Hepatic stellate cell (primary cell): ENCODE data around the gene C20orf144.

Experiments
- DNase-seq: peaks from one replicate; pipeline ENCODE4 v3.0.0; 2011; ENCODE audit warnings: low spot score

The C20orf144 gene

DNA sequence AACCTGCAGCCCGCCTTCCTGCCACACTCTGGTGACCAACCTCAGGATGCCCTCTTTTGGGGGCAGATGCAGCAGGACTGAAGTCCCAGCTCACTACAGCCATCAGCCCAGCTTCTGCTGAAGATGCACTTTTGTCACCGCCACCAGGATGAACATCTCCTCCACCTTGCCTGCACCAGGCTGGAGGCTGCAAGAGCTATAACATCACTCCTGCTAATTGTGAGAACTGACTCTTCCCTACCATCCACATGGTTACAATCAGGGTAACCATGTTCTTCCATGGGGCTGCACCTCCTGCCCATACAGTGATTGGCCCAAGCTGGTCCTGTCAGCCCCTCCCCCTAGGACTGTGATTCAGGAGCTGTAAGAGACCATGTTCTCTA is 2.6 kb downstream of the C20orf144 start:
- no peak for DNase-seq

DNA sequence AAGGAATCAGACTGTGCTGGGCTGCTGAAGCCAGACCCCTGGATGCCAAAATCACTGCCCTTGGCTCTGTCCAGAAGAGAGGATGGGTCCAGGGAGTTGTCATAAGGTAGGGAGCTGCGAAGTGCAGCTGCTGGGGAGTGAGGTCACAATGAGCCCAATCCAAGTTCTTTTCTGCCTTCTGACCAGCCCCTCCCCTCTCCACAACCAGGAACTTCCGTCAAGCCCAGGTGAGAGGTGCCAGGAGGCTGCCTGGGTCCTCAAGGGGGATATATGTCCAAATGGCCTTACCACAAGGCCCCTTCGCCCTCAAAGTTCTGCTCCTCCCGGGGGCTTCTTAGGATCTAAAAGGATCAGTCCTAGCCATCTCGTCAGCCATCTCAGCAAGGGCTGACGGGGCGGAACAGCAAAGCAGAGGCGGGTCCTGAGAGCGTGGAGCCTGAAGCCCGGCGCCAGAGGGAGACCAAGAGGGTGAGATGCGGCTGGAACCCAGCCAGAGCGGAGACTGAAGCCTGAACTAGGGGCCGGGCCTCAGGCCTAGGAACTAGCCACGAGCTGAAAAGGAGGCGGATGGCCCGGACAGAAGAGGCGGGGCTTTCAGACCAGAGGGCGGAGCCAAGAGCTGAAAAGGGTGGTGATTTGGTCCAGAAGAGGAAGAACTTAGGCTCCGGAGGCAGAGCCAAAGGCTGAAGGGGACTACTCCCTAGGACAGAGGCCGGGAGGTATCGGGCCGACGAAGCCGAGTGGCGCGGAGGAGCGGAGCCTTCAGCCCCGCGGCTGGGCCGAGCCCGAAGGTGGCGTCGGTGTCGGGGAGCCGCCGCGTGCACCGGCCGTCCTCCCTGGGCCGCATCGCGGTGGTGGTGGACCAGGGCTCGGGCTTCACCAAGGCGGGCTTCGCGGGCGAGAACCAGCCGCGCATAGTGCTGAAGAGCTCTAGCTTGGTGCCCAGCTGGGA is 4.4 kb downstream of the C20orf144 start, which contains the start of gene ACTL10:
TSS of gene ACTL10 (plus strand) at position 651 of the 952 bp plus-strand sequence. CDS start 555 bp downstream, outside the sequence.
- DNase-seq: peak; percentile 99

DNA sequence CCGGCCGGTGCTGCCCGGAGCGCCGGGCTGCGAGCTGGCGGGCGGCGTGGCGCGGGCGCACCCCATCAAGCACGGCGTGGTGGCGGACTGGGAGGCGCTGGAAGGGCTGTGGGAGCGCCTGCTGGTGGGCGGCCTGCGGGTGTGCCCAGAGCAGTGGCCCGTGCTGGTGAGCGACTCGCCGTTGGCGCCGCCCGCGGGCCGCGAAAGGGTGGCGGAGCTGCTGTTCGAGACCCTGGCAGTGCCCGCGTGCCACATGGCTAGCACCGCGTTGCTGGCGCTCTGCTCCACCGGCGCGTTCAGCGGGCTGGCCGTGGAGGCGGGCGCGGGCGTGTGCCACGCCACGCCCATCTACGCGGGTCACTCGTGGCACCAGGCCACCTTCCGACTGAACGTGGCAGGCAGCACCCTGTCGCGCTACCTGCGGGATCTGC is 5.1 kb downstream of the C20orf144 start:
- DNase-seq: no peak

DNA sequence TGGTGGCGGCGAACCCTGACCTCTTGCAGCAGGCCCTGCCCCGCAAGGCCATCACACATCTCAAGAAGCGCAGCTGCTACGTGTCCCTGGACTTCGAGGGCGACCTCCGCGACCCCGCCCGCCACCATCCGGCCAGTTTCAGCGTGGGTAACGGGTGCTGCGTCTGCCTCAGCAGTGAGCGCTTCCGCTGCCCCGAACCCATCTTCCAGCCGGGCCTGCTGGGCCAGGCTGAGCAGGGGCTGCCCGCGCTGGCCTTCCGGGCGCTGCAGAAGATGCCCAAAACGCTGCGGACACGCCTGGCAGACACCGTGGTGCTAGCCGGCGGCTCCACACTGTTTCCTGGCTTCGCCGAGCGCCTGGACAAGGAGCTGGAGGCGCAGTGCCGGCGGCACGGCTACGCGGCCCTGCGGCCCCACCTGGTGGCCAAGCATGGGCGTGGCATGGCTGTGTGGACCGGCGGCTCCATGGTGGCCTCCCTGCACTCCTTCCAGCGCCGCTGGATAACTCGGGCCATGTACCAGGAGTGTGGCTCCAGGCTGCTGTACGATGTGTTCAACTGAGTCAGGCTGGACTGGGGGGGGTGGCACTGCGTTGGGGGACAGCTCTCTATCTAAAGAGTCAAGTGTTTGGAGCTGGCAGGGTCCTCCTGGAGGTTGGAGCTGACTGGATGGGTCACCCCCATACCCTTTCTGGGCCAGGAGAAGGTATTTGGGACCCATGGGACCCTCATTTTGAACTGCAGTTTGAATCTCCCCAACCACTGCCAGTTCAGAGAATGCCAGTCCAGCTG is 5.7 kb downstream of the C20orf144 start:
- DNase-seq: peak; percentile 90

DNA sequence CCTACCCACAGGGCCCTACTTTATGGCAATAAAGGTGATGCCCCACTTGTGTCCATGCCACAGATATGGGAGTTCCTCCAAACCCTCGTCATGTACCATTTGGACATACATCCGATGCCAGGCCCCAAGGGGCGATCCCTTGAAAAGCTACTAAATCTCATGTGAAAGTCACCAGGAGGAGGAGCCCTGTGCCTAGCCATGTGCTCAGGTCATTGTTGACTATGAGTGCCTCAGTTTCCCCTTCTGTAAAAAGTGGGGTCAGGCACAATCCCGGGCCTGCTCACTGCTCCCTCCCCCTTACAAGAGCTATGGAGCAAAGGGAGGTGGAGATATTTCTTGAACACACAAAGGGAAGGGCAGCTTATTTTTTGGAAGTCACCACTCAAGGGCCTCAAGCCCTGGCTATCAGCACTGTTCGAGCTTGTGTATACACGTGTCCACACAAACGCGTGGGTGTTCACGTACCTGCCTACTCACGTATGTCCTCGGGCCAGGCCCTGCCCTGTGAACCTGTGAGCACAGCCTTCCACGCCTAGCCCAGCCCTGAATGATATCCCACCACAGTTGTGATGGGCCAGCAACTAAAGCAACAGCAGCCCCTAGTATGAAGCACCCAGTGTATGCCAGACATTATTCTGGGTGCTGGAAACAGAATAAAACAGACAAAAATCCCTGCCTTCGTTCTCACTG is 6.5 kb downstream of the C20orf144 start:
- no peak for DNase-seq

DNA sequence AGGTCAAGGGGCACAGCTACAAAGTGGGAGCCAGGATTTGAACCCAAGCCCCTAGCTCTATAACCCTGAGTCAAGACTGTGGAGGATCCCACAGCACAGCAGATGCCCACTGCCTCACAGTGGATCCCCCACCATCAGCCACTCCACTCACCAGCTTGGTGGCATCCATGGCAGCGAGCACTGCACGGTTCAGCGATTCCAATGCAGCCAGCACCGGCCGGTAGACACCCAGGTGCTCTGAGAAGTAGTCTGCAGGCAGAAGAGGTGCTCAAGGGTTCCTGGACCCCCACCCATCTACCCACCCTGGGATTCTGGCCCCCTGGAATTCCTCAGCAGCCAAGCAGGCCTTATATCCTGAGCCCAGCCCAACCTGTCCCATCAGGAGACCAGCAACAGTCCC is 7.1 kb downstream of the C20orf144 start:
- no peak for DNase-seq

DNA sequence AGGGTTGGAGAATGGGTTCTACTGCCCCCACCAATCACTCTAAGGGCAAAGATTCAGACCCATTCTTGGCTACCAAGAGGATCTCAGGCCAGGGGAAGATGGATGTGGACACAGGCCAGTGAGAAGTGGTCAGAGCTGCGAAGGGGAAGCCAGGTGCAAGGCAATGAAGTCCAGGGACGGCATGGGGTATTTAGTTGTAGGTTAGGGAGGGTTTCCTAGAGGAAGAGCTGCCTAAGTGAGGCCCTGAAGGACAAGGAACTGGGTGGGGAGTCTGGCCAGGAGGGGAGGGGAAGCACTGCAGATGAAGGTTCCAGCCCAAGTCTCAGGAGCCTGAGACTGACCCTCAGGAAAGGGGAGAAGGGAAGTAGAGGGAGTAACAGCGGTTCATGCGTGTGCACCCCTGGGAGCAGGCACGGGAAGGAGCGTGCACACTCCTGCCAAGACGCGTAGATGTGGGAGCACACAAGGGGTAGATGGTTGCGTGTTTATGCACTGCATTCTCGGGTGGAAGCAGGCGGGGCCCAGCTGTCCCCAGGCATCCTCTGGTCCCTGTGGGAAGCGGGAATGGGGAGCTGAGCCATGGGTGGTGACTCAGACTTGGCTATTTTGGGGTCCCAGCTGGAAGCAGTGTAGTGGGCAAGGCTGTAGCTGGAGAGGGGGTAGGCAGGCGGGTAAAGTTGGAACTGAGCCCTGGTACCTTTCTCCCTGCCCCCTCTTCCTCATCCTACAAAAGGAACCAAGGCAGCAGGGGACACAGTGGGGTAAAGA is 7.9 kb downstream of the C20orf144 start:
- no peak for DNase-seq

DNA sequence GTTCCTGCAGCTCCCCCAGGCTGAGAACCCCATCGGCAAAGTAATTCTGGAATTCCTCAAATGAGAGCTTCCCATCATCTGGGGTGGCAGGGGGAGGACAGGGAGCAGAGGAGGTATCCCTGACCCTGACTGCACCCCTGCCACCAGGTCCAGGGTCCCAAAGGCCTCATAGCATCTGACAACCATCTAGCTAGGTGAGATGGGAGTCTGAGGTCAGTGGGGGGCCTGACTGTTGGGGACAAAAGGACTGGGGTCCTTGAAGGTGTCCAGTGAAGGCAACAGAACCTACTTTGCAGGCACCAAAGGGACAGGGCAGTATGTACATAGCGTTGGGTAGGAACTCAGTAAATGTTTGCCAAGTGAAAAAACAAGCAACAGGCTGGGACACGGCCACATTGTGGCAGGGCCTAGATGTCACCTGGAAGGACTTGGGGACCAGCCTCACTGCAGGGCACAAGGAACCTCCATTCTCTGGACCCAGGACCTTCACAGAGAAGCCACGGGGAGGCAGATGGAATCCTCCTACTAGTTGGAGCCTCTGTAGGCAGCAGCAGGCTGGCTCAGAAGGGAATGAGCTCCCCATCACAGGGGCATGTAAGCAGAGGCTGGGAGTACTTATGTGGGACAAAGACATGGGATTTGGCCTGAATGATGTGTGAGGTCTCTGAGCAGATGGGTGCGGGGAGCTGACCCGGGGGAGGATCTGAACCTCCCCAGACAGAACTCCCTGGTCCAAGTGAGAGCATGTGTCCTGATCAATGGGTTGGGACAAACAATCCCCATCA is 8.8 kb downstream of the C20orf144 start:
- DNase-seq: no peak

DNA sequence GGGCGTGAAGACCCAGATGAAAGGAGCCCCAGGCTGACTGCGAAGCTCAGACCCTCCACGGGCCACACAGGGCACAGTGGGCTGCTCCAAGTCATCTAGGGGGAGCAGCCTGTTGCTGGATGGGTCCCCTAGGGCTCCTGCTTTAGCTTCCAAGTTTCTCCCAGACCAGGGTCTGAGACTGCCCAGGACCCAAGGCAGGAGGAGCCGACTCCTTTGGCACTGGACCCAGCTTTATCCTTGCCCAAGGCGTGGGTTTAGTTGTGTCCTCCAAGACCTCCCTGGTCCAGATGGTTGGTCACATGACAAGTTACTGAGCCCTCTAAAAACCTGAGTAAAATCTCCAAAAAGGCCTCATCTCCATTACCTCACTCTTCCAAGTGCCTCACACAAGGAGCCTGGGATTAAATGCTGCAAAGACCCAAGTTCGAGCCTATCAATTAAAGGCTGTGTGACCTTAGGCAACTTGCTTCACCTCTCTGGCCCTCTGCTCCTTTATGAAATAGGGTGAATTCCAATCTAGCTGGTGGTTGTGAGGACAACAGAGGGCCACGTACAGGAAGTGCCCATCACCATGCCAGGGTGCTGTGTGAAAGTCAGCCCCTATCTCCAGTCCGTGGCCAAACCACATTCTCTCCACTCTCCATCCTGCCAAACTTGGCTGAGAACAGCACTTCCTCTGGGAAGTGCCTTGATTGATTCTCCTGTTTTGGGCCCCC is 9.6 kb downstream of the C20orf144 start:
- DNase-seq: no peak

DNA sequence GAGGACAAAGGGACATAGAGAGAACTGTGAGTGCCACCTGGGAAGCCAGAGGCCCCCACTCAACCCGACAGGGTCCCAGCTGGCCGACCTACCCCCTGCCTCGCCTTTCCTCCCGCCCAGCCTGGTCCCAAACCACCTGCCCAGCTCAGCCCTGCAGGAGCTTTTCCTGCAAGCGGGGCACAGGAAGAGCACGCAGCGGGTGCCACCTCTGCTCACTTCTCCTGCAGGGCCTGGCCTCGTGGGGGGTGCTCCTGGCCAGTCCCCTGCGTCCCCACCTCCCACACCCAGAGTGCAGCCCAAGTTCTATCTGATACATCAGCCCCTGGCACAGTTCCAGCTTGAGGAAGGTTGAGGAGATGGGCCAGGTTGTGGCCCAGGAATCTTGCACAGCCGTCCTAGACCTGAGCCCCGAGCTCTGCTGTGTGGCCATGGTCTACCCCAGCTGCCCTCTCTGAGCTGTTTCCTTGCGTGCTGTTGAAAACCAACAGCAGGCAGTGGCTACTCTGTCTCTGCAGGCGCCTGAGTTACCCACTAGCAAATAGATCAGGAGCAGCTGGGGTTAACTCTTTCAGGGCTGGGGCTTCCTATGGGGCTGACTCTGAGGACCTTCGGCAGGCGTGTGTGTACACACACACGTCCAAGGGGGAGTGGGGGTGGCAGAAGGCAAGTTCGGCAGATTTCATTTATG is 10.4 kb downstream of the C20orf144 start:
- no peak for DNase-seq

DNA sequence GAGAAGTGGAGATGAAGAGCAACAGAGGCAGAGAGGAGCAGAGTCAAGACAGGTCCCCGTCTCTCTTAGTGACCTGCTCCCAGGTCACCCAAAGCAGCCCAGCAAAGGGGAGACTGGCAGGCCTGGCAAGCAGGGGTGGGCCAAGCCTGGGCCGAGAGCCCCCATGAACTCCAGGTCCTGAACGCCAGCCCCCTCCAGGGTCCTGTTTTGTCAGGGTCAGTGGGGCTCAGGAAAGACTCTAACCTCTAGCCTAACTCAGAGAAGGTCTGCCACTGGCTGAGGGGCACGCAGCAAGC is 10.9 kb downstream of the C20orf144 start:
- DNase-seq: no peak

DNA sequence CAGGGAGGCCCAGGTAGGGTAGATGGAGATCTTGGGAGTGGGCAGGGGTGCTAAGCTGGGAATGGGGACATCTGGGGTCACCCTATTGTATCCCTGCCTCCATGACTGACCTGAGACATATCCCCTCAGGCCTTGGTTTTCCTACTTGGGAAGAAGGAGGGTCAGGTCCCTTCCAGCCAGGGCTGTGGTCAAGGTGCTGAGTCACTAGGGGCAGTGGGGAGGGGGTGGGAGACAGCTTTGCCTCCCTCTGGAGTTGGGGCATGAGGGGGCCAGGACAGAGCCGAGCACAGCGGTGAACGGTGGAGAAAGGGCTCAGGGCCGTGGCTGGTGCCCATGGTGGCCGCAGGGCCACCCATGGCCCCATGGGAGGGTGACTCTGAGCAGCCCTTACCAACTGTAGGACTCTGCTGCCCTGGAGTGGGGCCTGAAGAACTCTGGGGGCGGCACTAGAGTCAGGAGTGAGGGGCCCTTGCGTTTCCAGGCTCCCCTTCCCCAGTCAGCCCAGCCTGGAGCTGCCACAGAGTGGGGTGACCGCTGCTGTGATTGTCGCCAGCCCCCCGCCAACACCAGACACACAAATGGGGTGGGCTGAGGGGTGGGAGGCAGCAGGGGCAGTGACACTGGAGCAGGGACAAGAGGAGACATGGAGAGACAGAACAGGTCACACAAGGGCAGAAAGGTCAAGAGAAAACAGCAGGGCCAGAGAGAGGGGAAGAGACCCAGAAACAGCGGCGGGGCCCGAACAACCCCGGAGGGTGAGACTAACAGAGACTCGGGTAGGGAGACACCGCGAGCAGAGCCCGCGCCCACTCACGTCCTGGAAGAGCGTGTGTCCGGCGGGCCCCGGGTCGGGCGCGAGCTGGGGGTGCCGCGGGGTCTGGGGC is 11.5 kb downstream of the C20orf144 start:
- peak; percentile 73 for DNase-seq

DNA sequence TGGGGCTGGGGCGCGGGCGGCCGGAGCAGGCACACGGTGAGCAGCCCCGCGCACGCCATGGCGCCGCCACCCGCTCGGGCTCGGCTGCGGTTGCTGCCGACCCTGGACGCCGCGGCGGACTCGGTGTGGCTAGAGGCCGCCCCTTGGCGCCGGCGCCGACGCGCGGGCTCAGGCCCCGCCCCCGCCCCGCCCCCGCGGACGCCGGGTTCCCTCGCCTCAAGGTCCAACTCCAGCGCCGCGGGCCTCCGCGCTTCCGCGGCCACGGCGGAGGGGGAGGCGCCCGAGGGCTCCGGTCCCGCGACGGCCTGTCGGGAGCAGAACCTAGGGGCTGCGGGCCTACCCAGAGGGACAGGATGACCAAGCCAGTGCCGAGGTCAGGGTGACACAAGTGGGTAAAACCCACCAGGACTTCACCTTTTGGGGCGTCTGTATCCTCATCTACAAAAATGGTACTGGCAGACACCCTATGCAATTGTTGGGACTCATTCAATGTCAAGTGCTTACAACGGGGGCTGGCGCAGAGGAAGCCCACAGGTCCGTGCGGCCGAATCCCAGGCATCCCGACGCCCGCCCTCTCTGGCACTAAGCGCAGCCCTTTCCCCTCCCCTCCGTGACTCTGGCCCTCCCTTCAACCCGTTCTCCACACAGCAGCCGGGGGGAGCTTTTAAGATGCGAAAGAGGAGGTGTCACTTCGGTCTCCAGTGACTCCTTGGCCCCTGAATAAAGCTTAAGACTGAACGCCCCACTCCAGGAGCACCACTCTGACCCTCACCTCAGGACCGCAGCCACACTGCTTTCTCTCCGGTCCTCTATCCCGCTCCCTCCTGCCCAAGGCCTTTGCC is 12.4 kb downstream of the C20orf144 start, which contains the start of gene NECAB3:
TSS of gene NECAB3 (minus strand) at position 135 of the 842 bp plus-strand sequence. CDS start at position 59, 76 bp downstream.
- DNase-seq: peak; percentile 88

DNA sequence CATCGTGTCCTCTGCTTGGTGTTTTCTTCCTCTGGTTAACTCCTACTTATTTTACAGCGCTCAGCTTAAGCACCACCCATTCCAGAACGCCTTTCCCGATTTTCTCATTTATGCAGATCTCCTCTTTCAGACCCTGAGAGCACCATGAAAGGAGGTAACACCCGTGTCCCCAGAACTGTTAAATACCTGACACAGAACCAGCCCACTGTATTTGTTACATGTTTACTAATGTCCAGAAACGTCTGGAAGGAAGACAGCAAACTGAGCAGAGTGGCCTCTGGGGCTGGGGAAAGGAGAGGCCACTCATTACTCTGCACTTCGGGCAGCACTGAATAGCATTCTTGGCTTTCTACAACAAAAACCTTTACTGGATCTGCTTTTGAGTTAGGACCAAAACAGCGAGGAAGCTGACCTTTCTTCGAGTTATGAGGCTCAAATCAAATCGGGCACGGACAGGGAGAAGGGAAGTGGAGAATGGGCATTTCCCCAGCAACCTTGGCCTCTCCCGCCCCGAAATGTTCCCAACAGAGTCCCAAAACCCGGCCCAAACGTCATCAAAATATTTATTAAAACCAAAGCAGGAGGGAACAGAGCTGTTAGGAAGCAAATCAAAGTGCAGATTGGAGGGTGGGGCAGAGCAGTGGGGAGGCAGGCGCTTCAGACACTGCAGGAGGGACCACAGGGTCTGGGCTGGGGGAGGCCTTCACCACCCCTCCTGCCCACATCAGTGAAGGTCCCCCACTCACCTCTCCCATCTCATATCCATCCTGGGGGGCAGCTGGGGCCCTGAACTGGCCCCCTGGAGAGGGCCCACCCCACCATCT is 13.2 kb downstream of the C20orf144 start:
- no peak for DNase-seq

DNA sequence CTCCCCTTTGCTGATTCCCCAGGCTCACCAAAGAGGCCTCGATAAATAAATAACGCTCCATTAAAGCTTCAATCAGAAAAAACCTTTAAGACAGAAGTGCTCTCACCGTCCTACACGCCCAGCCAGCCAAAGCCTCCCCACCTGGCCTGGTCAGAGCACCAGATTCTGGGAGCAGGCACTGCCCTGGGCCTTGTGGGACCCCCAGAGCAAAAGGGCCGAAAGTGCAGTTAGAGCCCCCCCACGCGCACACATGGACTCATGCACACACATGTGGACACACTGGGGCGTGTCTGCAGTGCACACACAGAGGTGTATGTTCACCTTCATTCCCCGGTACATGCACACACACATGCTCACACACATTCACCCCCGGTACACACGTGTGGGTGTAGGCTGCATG is 14.0 kb downstream of the C20orf144 start:
- no peak for DNase-seq
